ENCODE data around the gene PDCD1.

DNA sequence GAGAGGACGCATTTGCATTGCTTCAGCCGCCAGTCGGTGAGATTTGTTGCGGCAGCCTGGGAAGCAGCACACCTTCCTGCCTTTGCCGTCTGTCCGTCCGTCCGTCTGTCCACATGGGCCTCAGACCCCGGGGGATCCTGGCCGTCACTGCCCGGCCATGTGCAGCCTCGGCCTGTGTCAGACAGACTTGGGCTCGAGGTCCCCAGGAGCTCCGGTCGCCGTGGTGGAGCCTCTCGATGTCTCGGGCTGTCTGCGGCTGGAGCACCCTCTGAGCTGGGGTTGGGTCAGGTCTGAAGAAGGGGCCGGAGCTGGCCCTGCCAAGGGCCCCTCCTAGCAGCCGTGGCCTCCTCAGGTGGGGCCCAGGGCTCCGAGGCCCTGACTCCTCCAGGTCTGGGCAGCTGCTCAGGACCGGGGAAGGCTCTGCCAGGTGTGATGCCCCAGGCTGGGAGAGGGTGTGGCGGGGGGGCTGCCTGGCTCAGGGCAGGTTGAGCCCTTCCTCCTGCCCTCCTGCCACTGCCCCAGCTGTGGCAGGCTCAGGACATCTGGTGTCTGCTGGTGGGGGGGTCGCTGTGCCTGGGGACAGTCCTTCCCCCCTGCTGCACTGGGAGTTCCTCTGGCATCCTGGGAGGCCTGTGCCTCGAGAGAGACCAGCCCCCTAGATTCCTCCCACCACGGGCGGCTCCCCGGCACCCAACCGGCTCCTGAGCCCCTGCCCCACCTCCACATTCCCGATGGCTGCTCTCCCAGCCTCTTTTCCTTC, 37.9 kb downstream of the PDCD1 start:
- TF ChIP-seq FOXM1 (IDR thresholded peaks at IDR 0.05; ENCODE audit: borderline replicate concordance): no peak
- TF ChIP-seq SP1 (IDR thresholded peaks at IDR 0.05): no peak
- no peak for TF ChIP-seq LEF1 (IDR thresholded peaks at IDR 0.05; ENCODE audit: borderline replicate concordance)
- TF ChIP-seq BHLHE40 (IDR thresholded peaks at IDR 0.05; ENCODE audit: borderline replicate concordance): no peak
- TF ChIP-seq, protein P1, sequence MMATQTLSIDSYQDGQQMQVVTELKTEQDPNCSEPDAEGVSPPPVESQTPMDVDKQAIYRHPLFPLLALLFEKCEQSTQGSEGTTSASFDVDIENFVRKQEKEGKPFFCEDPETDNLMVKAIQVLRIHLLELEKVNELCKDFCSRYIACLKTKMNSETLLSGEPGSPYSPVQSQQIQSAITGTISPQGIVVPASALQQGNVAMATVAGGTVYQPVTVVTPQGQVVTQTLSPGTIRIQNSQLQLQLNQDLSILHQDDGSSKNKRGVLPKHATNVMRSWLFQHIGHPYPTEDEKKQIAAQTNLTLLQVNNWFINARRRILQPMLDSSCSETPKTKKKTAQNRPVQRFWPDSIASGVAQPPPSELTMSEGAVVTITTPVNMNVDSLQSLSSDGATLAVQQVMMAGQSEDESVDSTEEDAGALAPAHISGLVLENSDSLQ (IDR thresholded peaks at IDR 0.05): no peak
- no peak for TF ChIP-seq L3MBTL2 (conservative IDR thresholded peaks at IDR 0.05)
- TF ChIP-seq FOXK2 (IDR thresholded peaks at IDR 0.05): no peak
- TF ChIP-seq ZNF384 (IDR thresholded peaks at IDR 0.05): no peak
- TF ChIP-seq SUZ12 (IDR thresholded peaks at IDR 0.05): no peak

All from HEK293T (cell line).